ENCODE results near the gene MMP1. TPM values are rescaled to one million over a fixed set of nuclear protein-coding genes. Genes with fewer than 3 reads are reported as not detected.

The MMP1 gene
- 0.47 to 1.2 TPM (median 0.86 TPM) in 5 replicates for total RNA-seq (2022; extraction: Qiagen RNA extraction)

GRCh38 chr11:102798012-102798746 is at the start of gene MMP1:
MMP1 (minus strand) TSS chr11:102798160; CDS start chr11:102798092, 68 bp downstream.

GRCh38 chr11:102843489-102843888 is 45.5 kb upstream of the MMP1 start, which contains the start of gene MMP3:
MMP3 (minus strand) TSS chr11:102843609; CDS start chr11:102843546, 63 bp downstream.

GRCh38 chr11:102780491-102780918 is 17.5 kb downstream of the MMP1 start, which contains the start of gene MMP10:
MMP10 (minus strand) TSS chr11:102780628; CDS start chr11:102780591, 37 bp downstream.

Other genes starting within 250 kb of the MMP1 start
- 0.03 TPM in 1 of 5 replicates, not detected in the others for gene MMP20, start 172.8 kb downstream of the MMP1 start, total RNA-seq (2022; extraction: Qiagen RNA extraction)
- gene MMP27, start 92.4 kb downstream of the MMP1 start, total RNA-seq (2022; extraction: Qiagen RNA extraction) = not detected in 5 replicates
- gene MMP8, start 73.2 kb downstream of the MMP1 start, total RNA-seq (2022; extraction: Qiagen RNA extraction) = not detected in 5 replicates
- 0.59 to 1.3 TPM (median 0.88 TPM) in 5 replicates for gene MMP10, start 17.5 kb downstream of the MMP1 start, total RNA-seq (2022; extraction: Qiagen RNA extraction)
- 0.03 to 0.41 TPM (median 0.39 TPM) in 3 of 5 replicates, not detected in the others for gene MMP3, start 45.4 kb upstream of the MMP1 start, total RNA-seq (2022; extraction: Qiagen RNA extraction)
- gene MMP12, start 76.8 kb upstream of the MMP1 start, total RNA-seq (2022; extraction: Qiagen RNA extraction) = 0.05 to 0.07 TPM (median 0.06 TPM) in 3 of 5 replicates, not detected in the others
- 0.05 TPM in 2 of 5 replicates, not detected in the others for gene MMP13, start 157.6 kb upstream of the MMP1 start, total RNA-seq (2022; extraction: Qiagen RNA extraction)